GM10248 (cell line): ENCODE measurements around the gene E2F2.
"Not testable (repeated sequence)": the region's sequence is repeated elsewhere in the genome, so short reads cannot be mapped to it uniquely, and the experiment has no call there.

Experiments
- CTCF ChIA-PET: fragments of 300-600 bp; sonication (Branson Sonifier 250); formaldehyde crosslinking; extraction: SDS; loops from one replicate; lab custom pipeline; 2021; ENCODE audit warnings: antibody characterized with exemption; lab: Yijun Ruan, JAX
- POLR2A ChIA-PET: fragments of 350-650 bp; sonication (Branson Sonifier 250); formaldehyde crosslinking; extraction: SDS; loops from one replicate; lab custom pipeline; 2020; ENCODE audit warnings: antibody characterized with exemption; lab: Yijun Ruan, JAX
- DNase-seq: peaks from one replicate; pipeline ENCODE4 v3.0.0; 2012; ENCODE audit errors: extremely low spot score
- TF ChIP-seq, protein P1 (sequence below): IDR thresholded peaks from 2 replicates; pipeline ENCODE4 v1.5.1; 2012; ENCODE audit warnings: mild to moderate bottlenecking, low read depth; ENCODE audit errors: extremely low read depth, missing control alignments, control extremely low read depth

E2F2 gene

DNA sequence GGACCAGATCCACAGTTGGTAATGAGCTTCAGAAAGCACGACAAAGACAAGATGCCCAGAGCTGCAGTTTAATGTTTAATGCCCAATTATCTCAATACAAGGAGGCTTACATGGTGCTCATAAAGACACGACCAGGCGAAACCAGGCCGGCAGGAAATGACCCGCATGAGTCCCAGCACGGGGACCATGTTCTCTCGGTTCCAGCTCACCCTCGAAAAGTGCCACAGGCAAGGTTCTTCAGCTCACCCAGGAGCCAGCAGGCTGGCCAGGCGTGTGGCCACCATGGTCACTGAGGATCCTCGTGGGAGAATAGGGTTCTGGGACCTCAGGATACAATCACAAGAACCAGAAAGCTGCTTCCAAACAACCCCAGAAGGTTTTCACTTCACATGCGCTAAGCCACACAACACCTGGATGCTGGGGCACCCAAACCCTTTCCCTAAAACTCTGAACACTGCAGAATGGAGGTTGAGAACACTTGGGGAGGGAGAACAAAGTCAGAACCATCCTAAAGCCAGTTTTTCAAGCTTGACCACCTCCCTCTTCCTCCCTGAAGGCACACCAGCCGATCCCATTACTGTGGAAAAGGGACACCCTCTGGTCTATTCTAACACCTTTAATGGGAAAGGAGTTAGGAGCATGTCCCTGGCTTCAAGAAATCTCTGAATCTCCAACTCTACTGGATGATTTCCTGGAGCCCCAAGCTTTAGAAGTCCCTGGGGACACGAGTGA lies 24.5 kb downstream of the E2F2 start:
- CTCF ChIA-PET: interaction anchor here (1.1 to 5.7 kb wide), 3 partner anchors 9 to 33 kb away, joined by 3 to 71 read pairs (median 19); no protein-coding TSS in a partner anchor
- POLR2A ChIA-PET: no interaction called here

DNA sequence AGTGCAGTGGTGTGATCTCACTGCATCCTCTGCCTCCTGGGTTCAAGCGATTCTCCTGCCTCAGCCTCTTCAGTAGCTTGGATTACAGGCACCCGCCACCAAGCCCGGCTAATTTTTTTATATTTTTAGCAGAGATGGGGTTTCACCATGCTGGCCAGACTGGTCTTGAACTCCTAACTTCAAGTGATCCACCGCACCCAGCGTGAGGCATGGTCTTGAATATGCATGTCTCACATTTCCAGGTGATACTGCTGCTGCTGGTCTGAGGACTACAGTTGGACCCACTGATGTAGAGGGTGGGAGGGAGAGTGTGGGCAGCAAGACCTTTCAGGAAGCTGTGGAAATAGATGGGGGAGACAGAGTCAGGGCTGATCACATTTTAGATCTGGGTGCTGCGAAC lies 25.2 kb downstream of the E2F2 start:
- TF ChIP-seq, protein P1, sequence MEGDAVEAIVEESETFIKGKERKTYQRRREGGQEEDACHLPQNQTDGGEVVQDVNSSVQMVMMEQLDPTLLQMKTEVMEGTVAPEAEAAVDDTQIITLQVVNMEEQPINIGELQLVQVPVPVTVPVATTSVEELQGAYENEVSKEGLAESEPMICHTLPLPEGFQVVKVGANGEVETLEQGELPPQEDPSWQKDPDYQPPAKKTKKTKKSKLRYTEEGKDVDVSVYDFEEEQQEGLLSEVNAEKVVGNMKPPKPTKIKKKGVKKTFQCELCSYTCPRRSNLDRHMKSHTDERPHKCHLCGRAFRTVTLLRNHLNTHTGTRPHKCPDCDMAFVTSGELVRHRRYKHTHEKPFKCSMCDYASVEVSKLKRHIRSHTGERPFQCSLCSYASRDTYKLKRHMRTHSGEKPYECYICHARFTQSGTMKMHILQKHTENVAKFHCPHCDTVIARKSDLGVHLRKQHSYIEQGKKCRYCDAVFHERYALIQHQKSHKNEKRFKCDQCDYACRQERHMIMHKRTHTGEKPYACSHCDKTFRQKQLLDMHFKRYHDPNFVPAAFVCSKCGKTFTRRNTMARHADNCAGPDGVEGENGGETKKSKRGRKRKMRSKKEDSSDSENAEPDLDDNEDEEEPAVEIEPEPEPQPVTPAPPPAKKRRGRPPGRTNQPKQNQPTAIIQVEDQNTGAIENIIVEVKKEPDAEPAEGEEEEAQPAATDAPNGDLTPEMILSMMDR: no peak
- ChIA-PET CTCF (interaction anchor here (3.8 to 5.7 kb wide), 2 partner anchors 9 to 34 kb away, joined by 19 to 71 read pairs; no protein-coding TSS in a partner anchor), POLR2A (no interaction called here)
- no peak for DNase-seq

More for the DNA sequence above, 24.5 kb downstream of the E2F2 start:
- TF ChIP-seq, protein P1: no peak
- DNase-seq: no peak

DNA sequence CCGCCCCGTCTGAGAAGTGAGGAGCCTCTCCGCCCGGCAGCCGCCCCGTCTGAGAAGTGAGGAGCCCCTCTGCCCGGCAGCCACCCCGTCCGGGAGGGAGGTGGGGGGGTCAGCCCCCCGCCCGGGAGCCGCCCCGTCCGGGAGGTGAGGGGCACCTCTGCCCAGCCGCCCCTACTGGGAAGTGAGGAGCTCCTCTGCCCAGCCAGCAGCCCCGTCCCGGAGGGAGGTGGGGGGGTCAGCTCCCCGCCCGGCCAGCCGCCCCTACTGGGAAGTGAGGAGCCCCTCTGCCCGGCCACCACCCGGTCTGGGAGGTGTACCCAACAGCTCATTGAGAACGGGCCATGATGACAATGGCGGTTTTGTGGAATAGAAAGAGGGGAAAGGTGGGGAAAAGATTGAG lies 26.9 kb downstream of the E2F2 start:
- POLR2A ChIA-PET, DNase-seq: not testable (repeated sequence)
- CTCF ChIA-PET: interaction anchor here (5.7 kb wide), 1 partner anchor 7 kb away, joined by 71 read pairs; no protein-coding TSS in a partner anchor

DNA sequence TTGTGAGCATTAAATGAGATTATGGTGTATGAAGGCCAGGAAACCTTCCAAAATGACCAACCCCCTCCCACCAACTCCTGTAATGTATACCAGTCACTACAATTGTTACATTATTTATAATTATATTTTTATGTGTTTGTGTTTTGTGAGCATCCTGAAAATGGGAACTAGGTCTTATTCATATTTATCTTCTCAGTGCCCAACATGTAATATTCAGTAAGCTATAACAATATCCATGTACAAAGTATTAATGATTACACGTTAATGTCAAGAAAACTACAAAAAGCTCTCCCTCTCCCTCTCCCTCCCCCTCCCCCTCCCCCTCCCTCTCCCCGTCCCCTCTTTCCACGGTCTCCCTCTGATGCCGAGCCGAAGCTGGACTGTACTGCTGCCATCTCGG lies 28.1 kb downstream of the E2F2 start:
- ChIA-PET POLR2A (no interaction called here), CTCF (interaction anchor here (14.3 kb wide), 1 partner anchor 25 kb away, joined by 508 read pairs; the partner anchor contains the start of gene E2F2)
- DNase-seq: no peak
- TF ChIP-seq, protein P1: no peak

DNA sequence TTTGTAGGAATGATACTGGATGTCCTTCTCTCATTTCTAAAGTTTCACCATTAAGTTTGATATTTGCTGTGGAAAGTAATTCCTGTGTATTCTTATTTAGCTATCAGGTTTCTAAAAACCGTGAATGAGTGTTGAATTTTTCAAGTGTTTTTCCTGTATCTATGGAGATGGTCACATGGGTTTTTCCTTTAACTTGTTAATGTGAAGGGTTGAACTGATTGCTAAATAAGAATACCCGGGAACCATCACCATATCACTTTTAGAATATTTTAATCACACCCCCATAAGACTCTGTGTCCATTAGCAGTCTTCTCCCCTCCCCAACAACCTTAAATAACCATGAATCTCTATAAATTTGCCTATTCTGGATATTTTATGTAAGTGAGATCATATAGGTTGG lies 30.6 kb downstream of the E2F2 start:
- TF ChIP-seq, protein P1: no peak
- CTCF ChIA-PET: interaction anchor here (0.9 to 14.3 kb wide), 4 partner anchors 27 to 136 kb away, joined by 3 to 508 read pairs (median 80); partner anchors contain the start of gene E2F2
- POLR2A ChIA-PET: no interaction called here
- no peak for DNase-seq

DNA sequence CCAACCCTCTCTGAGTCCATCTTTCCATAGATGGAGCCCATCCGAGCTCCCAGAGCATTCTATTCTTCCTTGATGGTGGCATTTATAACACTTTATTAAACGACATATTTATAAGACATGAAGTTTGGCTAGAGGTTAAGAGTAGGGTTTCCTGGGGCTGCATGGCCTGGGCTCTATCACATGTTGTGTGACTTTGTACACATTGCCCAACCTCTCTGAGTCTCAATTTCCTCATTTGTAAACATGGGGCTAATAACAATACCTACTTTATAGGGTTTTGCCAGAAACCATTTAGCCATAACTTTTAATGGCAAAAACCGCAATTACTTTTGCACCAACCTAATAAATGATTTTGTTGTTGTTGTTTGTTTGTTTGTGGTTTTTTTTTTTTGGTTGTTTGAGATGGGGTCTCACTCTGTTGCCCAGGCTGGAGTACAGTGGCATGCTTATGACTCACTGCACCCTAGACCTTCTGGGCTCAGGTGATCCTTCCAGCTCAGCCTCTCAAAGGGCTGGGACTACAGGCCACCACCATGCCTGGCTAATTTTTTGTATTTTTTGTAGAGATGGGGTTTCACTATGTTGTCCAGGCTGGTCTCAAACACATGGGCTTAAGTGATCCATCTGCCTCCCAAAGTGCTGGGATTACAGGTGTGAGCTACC lies 33.1 kb downstream of the E2F2 start:
- TF ChIP-seq, protein P1: no peak
- ChIA-PET CTCF (interaction anchor here (0.7 to 14.3 kb wide), 36 partner anchors 9 to 324 kb away, joined by 3 to 508 read pairs (median 5); partner anchors contain the start of genes ASAP3 and E2F2), POLR2A (no interaction called here)
- DNase-seq: no peak
